ENCODE measurements around the gene MRPL10.

The MRPL10 gene

DNA sequence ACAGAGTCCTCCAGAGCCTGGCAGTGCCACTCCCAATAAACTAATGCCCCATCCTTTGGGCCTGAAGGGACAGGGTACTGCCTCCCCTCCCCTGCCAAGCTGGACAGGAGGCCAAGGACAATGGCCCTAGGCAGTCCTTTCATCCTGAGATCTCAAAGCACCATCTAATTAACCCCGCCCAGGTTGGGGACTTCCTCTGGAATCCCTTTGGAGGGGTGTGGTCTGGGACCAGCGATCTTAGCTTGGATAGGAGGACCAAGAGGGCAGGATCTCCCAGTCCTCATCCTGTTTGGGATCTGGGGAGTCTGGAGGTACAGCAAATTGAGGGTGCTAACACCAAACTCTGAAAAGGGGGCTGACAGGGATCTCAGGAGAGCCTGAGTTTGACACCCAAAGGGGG lies 37.8 kb upstream of the MRPL10 start:
- TF ChIP-seq, protein P1, sequence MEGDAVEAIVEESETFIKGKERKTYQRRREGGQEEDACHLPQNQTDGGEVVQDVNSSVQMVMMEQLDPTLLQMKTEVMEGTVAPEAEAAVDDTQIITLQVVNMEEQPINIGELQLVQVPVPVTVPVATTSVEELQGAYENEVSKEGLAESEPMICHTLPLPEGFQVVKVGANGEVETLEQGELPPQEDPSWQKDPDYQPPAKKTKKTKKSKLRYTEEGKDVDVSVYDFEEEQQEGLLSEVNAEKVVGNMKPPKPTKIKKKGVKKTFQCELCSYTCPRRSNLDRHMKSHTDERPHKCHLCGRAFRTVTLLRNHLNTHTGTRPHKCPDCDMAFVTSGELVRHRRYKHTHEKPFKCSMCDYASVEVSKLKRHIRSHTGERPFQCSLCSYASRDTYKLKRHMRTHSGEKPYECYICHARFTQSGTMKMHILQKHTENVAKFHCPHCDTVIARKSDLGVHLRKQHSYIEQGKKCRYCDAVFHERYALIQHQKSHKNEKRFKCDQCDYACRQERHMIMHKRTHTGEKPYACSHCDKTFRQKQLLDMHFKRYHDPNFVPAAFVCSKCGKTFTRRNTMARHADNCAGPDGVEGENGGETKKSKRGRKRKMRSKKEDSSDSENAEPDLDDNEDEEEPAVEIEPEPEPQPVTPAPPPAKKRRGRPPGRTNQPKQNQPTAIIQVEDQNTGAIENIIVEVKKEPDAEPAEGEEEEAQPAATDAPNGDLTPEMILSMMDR (IDR thresholded peaks at IDR 0.05; ENCODE audit: insufficient read depth, missing control alignments): no peak
- DNase-seq (ENCODE audit: insufficient read length, low spot score) (no peak), FAIRE-seq (no peak)

DNA sequence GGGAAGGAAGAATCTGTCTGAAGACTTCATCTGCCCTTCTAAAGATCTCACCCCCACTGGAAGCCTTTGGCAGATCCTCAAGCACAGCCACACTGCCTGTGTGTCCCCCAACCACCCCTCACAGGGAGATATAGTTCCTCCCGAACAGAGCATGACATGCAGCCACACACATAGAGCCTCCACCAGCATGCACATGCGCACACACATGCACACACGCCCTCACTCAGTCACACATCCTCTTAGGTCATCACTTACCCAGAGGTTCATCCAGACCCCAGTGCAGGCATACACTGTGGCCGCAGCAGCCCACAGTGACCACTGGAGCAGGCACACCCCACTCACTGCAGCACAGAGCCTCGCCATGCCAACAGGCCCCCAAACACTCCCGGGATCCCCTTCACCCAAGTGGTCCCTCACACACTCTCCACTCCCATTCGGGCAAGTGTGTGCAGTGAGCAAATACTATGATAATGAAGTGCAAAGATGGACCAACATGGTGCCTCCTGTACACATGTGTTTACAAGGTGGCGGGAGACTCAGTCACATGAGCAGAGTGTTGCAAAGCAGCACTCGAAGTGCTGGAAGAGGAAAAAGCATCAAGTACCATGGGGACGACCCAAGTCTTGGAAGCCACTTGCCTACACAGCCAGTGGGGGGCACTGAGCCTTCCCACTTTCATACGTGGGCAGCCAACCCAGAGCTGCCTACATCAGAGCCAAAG lies 36.6 kb upstream of the MRPL10 start:
- no peak for DNase-seq (ENCODE audit: insufficient read length, low spot score)
- FAIRE-seq: no peak
- TF ChIP-seq, protein P1 (IDR thresholded peaks at IDR 0.05; ENCODE audit: insufficient read depth, missing control alignments): no peak

DNA sequence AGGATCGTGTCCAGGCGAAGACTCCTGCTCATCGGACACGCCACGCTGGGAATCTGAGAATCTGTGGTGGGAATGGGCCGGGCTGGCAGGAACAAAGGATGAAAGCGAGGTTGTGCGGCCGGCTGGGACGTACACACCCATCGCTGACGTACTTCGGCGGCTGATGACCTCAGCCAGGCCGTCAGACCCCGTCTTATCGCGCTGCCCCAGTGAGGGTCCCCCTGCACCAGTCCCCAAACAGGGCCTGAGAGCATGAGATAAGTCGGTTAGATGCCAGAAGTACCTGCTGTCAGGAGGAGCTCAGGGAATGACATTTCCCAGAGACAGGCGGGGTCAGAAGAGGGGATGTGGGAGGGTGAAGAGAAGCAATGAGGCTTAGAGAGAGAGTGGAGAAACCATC lies 35.6 kb upstream of the MRPL10 start:
- FAIRE-seq: no peak

DNA sequence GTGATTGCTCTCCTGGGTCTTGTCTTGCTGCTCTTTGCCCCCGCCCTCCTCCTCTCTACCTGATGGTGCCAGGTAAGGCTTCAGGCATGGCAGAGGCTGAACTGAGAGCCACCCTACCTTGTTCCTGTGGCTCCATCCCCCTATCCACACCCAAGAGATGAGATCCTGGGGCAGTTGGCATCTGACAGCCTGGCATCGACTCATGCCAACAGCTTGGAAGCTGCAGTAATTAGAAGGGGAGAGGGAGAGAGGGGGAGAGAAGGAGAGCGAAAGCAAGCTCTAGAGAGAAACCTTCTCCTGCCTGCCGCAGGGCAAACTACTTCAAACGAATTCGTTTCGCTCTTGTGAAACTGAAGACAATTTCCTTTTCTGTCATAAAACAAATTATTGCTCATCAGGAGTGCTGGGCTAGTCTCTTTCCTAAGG lies 33.5 kb upstream of the MRPL10 start:
- DNase-seq (ENCODE audit: insufficient read length, low spot score) (no peak), FAIRE-seq (no peak)
- TF ChIP-seq, protein P1 (IDR thresholded peaks at IDR 0.05; ENCODE audit: insufficient read depth, missing control alignments): no peak

More for the DNA sequence above, 35.6 kb upstream of the MRPL10 start:
- TF ChIP-seq, protein P1 (IDR thresholded peaks at IDR 0.05; ENCODE audit: insufficient read depth, missing control alignments): no peak
- DNase-seq (ENCODE audit: insufficient read length, low spot score): no peak

DNA sequence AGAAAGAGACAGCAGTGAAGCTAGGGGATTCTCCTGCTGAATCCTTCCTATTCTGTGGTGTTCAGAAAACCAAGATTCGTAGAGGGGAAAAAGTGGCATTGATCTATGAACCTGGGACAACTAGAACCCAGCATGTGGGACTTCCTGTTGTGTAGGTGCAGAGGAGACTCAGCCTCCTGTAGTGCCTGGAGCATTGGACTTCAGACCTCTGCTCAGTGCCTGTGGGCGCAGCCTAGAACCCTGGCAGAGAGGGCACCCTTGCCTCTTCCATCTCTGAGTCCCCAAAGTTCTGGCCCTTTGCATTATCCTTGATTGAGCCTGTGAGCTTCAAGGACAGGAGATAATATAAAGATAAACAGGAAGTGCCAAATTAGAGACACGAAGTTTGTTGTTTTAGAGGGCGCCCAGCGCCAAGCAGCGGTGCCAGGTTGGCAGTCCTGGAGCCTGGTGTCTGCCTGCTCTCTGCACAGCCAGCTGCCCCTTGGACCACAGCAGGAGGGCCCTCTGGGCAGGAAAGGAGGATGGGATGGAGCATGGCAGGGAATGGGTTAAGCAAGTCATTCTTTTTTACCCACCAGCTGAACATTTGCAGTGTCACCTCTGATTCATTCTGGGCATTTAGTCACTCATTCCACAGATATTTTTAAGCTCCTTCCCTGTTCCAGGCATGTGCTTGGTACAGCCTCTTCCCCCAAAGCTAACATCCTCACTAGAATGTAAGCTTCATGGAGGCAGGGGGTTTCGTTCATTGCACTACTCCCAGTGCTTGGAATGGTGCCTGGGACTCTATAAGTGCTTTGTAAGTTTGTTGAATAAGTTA lies 31.5 kb upstream of the MRPL10 start:
- DNase-seq (ENCODE audit: insufficient read length, low spot score): no peak

DNA sequence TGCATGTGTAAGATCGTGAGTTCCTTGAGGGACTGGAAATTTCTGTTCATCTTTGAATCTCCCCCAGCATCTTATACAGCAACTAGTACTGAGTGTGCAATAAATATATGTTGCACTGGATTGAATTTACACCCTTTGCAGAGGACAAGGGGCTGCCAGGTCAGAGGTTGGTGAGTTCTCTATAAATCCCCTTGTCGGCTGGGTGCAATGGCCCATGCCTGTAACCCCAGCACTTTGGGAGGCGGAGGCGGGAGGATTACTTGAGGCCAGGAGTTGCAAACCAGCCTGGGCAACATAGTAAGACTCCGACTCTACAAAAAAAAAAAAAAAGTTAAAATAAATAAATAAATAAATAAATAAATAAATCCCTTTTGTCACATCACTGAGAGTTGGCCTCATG lies 29.0 kb upstream of the MRPL10 start:
- FAIRE-seq (no peak), DNase-seq (ENCODE audit: insufficient read length, low spot score) (no peak)
- TF ChIP-seq, protein P1 (IDR thresholded peaks at IDR 0.05; ENCODE audit: insufficient read depth, missing control alignments): no peak

More for the DNA sequence above, 31.5 kb upstream of the MRPL10 start:
- no peak for FAIRE-seq
- TF ChIP-seq, protein P1 (IDR thresholded peaks at IDR 0.05; ENCODE audit: insufficient read depth, missing control alignments): no peak

Measured in D721Med (cell line).